HG03575 (cell line): ENCODE results near the gene SLC35G6.
"Not testable (repeated sequence)": the region's sequence is repeated elsewhere in the genome, so short reads cannot be mapped to it uniquely, and the experiment has no call there.

Source experiments
- ATAC-seq: cut with Tn5 transposase; IDR thresholded peaks from one replicate; pipeline ENCODE4 v1.9.1; 2021; ENCODE audit not compliant: unreplicated experiment, insufficient number of reproducible peaks, low FRiP score; ENCODE audit errors: extremely low read depth

SLC35G6 gene

DNA sequence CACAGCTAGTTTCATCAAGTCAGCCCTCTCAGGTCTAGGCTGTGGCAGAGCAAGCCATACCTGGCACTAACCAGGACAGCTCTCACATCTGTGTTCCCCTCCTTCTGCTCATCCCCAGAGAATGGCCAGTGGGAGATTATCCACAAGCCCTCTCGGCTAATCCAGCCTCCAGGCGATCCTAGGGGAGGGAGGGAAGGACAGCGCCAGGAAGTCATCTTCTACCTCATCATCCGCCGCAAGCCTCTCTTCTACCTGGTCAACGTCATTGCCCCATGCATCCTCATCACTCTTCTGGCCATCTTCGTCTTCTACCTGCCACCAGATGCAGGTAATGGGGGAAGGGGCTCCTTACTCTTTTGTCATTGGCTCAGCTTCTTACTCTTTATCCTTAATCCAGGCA, 32.8 kb upstream of the SLC35G6 start:
- ATAC-seq, result no peak

GRCh38 chr17:7459961-7460545, 21.2 kb upstream of the SLC35G6 start:
- ATAC-seq, result no peak

GRCh38 chr17:7460850-7461660, 20.2 kb upstream of the SLC35G6 start:
- ATAC-seq, result no peak

- ATAC-seq, result no peak
Observed at GRCh38 chr17:7462474-7463371, 18.5 kb upstream of the SLC35G6 start.

DNA sequence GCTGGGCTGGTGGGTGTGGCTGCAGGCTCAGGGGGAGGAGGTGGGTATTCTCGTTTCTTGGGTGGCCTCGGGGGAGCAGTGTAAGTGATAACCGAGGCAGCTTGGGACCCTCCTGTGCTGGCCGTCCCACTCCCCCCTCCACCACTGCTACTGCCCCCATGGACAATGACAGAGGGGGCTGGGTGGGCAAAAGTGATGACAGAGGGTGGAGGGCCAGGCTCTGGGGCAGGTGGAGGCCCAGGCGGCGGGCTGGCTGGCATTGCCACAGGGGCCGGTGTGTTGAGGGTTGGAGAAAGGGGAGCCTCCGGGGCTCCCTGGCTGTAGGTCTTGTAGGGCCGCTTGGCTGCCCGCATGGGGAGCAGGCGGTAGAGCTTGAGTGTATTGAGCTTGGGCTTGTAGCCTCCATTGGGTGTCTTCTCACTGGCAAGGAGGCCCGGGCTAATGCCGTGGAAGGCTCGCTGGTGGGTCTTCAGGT, 17.8 kb upstream of the SLC35G6 start:
- ATAC-seq, result no peak

- no peak for ATAC-seq
Observed at GRCh38 chr17:7464081-7464480, 17.2 kb upstream of the SLC35G6 start.

- ATAC-seq, result no peak
Observed at GRCh38 chr17:7465597-7466275, 15.5 kb upstream of the SLC35G6 start.

DNA sequence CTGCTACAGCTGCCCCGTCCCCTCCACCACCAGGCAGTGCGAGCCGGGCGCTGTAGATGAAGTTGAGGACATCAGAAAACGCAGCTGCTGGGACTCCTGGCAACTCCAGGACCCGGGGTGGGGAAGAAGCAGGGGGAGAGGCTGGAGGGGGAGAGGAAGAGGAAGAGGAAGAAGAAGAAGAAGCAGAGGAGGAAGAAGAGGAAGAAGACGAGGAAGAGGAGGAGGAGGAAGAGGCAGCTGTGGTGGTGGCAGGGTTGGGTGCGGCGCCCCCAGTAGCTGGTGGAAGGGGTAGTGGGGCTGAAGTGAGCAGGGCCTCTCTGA, 15.0 kb upstream of the SLC35G6 start:
- no peak for ATAC-seq

GRCh38 chr17:7466639-7467341, 14.5 kb upstream of the SLC35G6 start:
- ATAC-seq, result no peak

- ATAC-seq, result no peak
Observed at GRCh38 chr17:7467498-7467897, 13.7 kb upstream of the SLC35G6 start.

DNA sequence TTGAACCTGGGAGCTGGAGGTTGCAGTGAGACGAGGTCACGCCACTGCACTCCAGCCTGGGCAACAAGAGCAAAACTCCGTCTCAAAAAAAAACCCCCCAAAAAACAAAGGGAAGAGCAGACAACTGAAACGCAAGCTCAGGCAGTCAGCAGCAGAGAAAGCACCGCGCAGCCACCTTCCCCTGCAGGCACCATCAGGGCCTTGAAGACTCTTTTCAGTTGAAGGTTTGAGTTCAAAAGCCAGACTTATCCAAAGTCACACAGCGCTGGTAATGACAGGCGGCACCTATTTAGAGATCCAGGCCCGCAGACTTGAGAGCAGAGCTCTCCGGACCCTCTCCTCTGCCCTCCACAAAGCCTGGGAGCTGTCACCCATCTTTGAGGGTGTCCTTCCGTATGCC, 13.0 kb upstream of the SLC35G6 start:
- ATAC-seq, result no peak

DNA sequence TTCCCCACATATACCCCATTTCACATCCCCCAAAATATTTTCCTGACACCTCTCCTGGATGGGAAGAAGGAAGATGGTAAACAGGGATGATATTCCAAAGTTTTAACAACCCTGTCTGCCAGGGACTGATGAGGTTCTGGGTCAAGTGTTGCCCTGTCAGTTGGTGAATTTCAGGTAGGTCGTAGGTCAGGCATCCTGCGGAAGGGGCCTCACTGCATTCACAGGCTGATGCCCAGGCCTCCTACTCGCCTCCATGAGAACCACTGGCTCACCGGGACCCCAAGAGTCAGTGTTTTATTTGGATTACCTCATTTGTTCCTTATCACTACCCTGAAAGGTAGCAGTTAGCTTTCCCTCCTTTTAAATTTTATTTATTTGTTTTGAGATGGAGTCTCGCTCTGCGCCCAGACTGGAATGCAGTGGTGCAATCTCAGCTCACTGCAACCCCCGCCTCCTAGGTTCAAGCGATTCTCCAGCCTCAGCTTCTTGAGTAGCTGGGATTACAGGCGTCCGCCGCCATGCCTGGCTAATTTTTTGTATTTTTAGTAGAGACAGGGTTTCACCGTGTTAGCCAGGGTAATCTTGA, 12.3 kb upstream of the SLC35G6 start:
- no peak for ATAC-seq

- not testable (repeated sequence) for ATAC-seq
Observed at GRCh38 chr17:7469843-7470242, 11.4 kb upstream of the SLC35G6 start.

GRCh38 chr17:7470457-7470973, 10.7 kb upstream of the SLC35G6 start:
- ATAC-seq, result not testable (repeated sequence)

DNA sequence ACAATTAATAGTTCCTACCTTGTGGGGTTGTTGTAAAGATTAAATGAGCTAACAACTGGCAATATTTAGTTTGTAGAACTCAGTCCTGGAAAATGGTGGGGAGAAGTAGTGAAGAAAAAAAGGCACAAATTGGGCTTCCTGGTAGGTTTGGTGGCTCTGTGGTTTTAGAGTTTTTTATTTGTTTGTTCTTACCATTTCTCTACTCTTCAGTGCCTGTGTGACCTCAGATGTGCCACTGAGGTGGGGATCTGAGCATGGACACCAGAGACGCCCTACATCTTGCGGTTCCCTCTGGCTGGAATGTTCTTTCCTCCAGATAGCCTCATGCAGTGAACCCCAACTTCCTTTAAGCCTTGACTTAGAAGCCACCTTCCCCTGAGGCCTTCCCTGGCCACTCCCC, 9.5 kb upstream of the SLC35G6 start:
- no peak for ATAC-seq

DNA sequence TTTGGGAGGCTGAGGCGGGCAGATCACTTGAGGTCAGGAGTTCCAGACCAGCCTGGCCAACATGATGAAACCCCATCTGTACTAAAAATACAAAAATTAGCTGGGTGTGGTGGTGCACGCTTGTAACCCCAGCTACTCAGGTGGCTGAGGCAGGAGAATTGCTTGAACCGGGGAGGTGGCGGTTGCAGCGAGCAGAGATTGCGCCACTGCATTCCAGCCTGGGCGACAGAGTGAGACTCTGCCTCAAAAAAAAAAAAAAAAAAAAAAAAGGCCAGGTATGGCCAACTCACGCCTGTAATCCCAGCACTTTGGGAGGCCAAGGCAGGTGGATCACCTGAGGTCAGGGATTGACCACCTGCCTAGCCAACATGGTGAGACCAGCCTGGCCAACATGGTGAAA, 6.5 kb upstream of the SLC35G6 start:
- not testable (repeated sequence) for ATAC-seq

- ATAC-seq, result no peak
Observed at GRCh38 chr17:7475764-7476422, 5.4 kb upstream of the SLC35G6 start.

DNA sequence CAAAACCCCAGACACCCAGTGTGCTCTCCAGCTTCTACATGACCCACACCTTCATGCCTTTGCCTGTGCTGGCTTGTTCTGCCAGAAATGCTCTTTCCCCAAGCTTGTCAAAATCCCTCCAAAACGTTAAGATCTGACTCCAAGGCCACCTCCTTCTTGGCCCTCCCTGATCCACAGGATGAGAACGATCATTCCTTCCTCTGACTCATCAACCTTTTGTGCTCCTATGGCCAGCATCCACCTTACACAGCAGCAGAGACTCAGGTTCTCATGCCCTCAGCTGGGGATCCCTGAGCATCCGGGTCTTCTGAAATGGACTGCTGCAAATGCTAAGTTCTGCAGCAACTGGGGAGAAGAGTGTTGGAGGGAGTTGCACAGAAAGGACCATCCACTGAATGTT, 4.8 kb upstream of the SLC35G6 start:
- ATAC-seq, result no peak
